Aorta (tissue), 5 donors: ENCODE results near the gene HACL1. TPM values are rescaled to one million over a fixed set of nuclear protein-coding genes. Genes with fewer than 3 reads are reported as not detected.

Source experiments
- ATAC-seq: fragments of 200-7000 bp; cut with Tn5 transposase; one replicate; pipeline ENCODE4 v1.9.1; 2022; ENCODE audit warnings: moderate library complexity; ENCODE audit not compliant: low FRiP score
- DNase-seq, 2 donors: peaks; one replicate each; pipeline ENCODE4 v3.0.0-alpha.2; 2020
- H3K27ac ChIP-seq, 2 donors: one replicate each; pipeline ENCODE4 v1.5.1; 2013; ENCODE audit warnings: low read length in 2 of 2, mild to moderate bottlenecking in 2 of 2, moderate library complexity in 2 of 2, control low read depth in 1 of 2, inconsistent platforms in 1 of 2, low read depth in 1 of 2
- H3K27me3 ChIP-seq, 2 donors: one replicate each; pipeline ENCODE4 v1.6.1; 2013; ENCODE audit warnings: control low read depth in 1 of 2, low read length in 1 of 2, mild to moderate bottlenecking in 1 of 2, moderate library complexity in 1 of 2; ENCODE audit not compliant: insufficient read depth in 2 of 2, control insufficient read depth in 1 of 2
- H3K36me3 ChIP-seq, 2 donors: one replicate each; pipeline ENCODE4 v1.6.1; 2013; ENCODE audit warnings: control low read depth in 1 of 2, low read length in 1 of 2, mild to moderate bottlenecking in 1 of 2; ENCODE audit not compliant: insufficient read depth in 2 of 2, control insufficient read depth in 1 of 2
- H3K4me1 ChIP-seq, 2 donors: one replicate each; pipeline ENCODE4 v1.6.1; 2013; ENCODE audit warnings: low read length in 2 of 2, control low read depth in 1 of 2, mild to moderate bottlenecking in 1 of 2, moderate library complexity in 1 of 2; ENCODE audit not compliant: insufficient read depth in 2 of 2, control insufficient read depth in 1 of 2
- H3K4me3 ChIP-seq, 2 donors: one replicate each; pipeline ENCODE4 v1.5.1; 2013; ENCODE audit warnings: low read length in 2 of 2, control low read depth in 1 of 2, mild to moderate bottlenecking in 1 of 2
- H3K9me3 ChIP-seq: one replicate; pipeline ENCODE4 v1.6.1; 2013; ENCODE audit warnings: mild to moderate bottlenecking, low read length; ENCODE audit not compliant: control insufficient read depth
- WGBS, 2 donors: extraction: QIAGEN DNeasy Blood & Tissue Kit; methylation state at CpG; one replicate each; pipeline ENCODE4 v1.1.7; 2013; 5-methylcytosine and 5-hydroxymethylcytosine counted together
- intact Hi-C, 2 donors: fragments of 100-400 bp; cut with DNase I; formaldehyde crosslinking; loops; one replicate each; pipeline versions ENCODE4 v1.14.2 to v1.15.0; 2022
- polyA plus RNA-seq, 2 donors: library from polyadenylated mRNA; stranded (reverse); fragments of 200-250 nt; gene quantifications; one replicate each; pipeline ENCODE4 v1.2.3, GENCODE V29; 2013
- total RNA-seq, 2 donors: library from RNA; stranded (reverse); fragmentation: NEBNext Ultra II Directional; extraction: Animal tissue kit (Norgen Biotek cat#: 25700); gene quantifications; one replicate each; pipeline ENCODE4 v1.2.1, GENCODE V29; 2021
- donor health status: healthy with polysubstance abuse.
- donor health status: Bipolar disorder and iron deficiency.
- donor health status: DM: no; HTN: no; CAD: no.
- donor health status: DM: no; HTN: no; CAD: no.
- donor health status: DM: yes; HTN: yes; CAD: no.

Gene HACL1
- total and polyA plus RNA-seq, 4 donors = 13.3 to 27.1 (median 23.3) TPM

- Histone ChIP-seq H3K4me1 (peaks cover 5 to 6% of the 10 kb centered on the region in 2 donors), H3K27ac (peak overlapping the region; percentile 50 to 58)
- 1% methylated on average over 9 of the region's 9 CpGs for WGBS, 2 donors
Measured at GRCh38 chr3:15602146-15602536, 772 bp upstream of the HACL1 start.

GRCh38 chr3:15601046-15601398, 347 bp downstream of the HACL1 start:
- H3K9me3 ChIP-seq = no peaks in the 10 kb centered on the region
- ATAC-seq = peak; percentile 45
- WGBS, 2 donors = 1% methylated on average over 18 to 19 of the region's 19 CpGs
- peak overlapping the region in 1 of 2 donors; percentile 80 for H3K27ac ChIP-seq
- peaks cover 0 to 6% of the 10 kb centered on the region in 2 donors for H3K36me3 ChIP-seq
- peak overlapping the region; percentile 59 to 72 for H3K4me3 ChIP-seq
- H3K27me3 ChIP-seq = no peaks in the 10 kb centered on the region
- intact Hi-C loops = no loop called here
- peaks cover 5 to 6% of the 10 kb centered on the region in 2 donors for H3K4me1 ChIP-seq
- DNase-seq = no peak

More at GRCh38 chr3:15602146-15602536, 772 bp upstream of the HACL1 start:
- intact Hi-C loops = no loop called here
- Histone ChIP-seq H3K36me3 (peaks cover 0 to 6% of the 10 kb centered on the region in 2 donors), H3K27me3 (no peaks in the 10 kb centered on the region), H3K9me3 (no peaks in the 10 kb centered on the region), H3K4me3 (peak overlapping the region; percentile 63 to 84)
- ATAC-seq (peak; percentile 1), DNase-seq (no peak)

GRCh38 chr3:15595955-15596354, 5.4 kb downstream of the HACL1 start:
- intact Hi-C loops = loop anchor here in 1 of 2 donors (10.0 kb wide), 1 partner anchor 341 kb away; no protein-coding TSS in a partner anchor
- Histone ChIP-seq H3K9me3 (no peaks in the 10 kb centered on the region), H3K27me3 (no peaks in the 10 kb centered on the region), H3K27ac (no peak overlapping the region), H3K4me3 (no peak overlapping the region), H3K36me3 (peaks cover 0 to 6% of the 10 kb centered on the region in 2 donors), H3K4me1 (peaks cover 3 to 6% of the 10 kb centered on the region in 2 donors)
- no peak for DNase-seq
- no peak for ATAC-seq
- 75 to 80% methylated on average over 2 of the region's 2 CpGs for WGBS, 2 donors

GRCh38 chr3:15592968-15593367, 8.4 kb downstream of the HACL1 start:
- WGBS, 2 donors = 85 to 93% methylated on average over 8 of the region's 8 CpGs
- H3K27me3 ChIP-seq = no peaks in the 10 kb centered on the region
- H3K27ac ChIP-seq = no peak overlapping the region
- H3K36me3 ChIP-seq = peaks cover 0 to 3% of the 10 kb centered on the region in 2 donors
- H3K9me3 ChIP-seq = no peaks in the 10 kb centered on the region
- intact Hi-C loops = loop anchor here in 1 of 2 donors (10.0 kb wide), 1 partner anchor 338 kb away; no protein-coding TSS in a partner anchor
- no peaks in the 10 kb centered on the region for H3K4me1 ChIP-seq
- no peak for ATAC-seq
- no peak for DNase-seq
- no peak overlapping the region for H3K4me3 ChIP-seq

- DNase-seq (no peak), ATAC-seq (no peak)
- H3K27ac ChIP-seq = no peak overlapping the region
- no peaks in the 10 kb centered on the region for H3K27me3 ChIP-seq
- intact Hi-C loops = loop anchor here in 1 of 2 donors (10.0 kb wide), 1 partner anchor 337 kb away; no protein-coding TSS in a partner anchor
- no peaks in the 10 kb centered on the region for H3K4me1 ChIP-seq
- H3K9me3 ChIP-seq = no peaks in the 10 kb centered on the region
- H3K36me3 ChIP-seq = peaks cover 0 to 3% of the 10 kb centered on the region in 2 donors
- H3K4me3 ChIP-seq = no peak overlapping the region
- 84% methylated on average over 21 of the region's 21 CpGs for WGBS, 2 donors
Measured at GRCh38 chr3:15591928-15592327, 9.4 kb downstream of the HACL1 start.

- intact Hi-C loops = loop anchor here in 1 of 2 donors (10.0 kb wide), 1 partner anchor 336 kb away; no protein-coding TSS in a partner anchor
- no peak for DNase-seq
- no peaks in the 10 kb centered on the region for H3K27me3 ChIP-seq
- no peak for ATAC-seq
- H3K9me3 ChIP-seq = no peaks in the 10 kb centered on the region
- 10 to 16% methylated on average over 3 of the region's 3 CpGs for WGBS, 2 donors
- peaks cover 0 to 3% of the 10 kb centered on the region in 2 donors for H3K36me3 ChIP-seq
- no peak overlapping the region for H3K27ac ChIP-seq
- H3K4me1 ChIP-seq = no peaks in the 10 kb centered on the region
- H3K4me3 ChIP-seq = no peak overlapping the region
Measured at GRCh38 chr3:15591242-15591641, 10.1 kb downstream of the HACL1 start.

- Histone ChIP-seq H3K27ac (peak overlapping the region in 1 of 2 donors; percentile 57), H3K4me1 (no peaks in the 10 kb centered on the region), H3K27me3 (no peaks in the 10 kb centered on the region), H3K36me3 (peaks cover 0 to 5% of the 10 kb centered on the region in 2 donors), H3K9me3 (no peaks in the 10 kb centered on the region), H3K4me3 (no peak overlapping the region)
- WGBS, 2 donors = 13 to 19% methylated on average over 6 of the region's 6 CpGs
- no peak for ATAC-seq
- intact Hi-C loops = no loop called here
- DNase-seq = peak in 1 of 2 donors; percentile 48
Measured at GRCh38 chr3:15585111-15585845, 16.1 kb downstream of the HACL1 start.

GRCh38 chr3:15581471-15582394, 19.6 kb downstream of the HACL1 start:
- 87 to 89% methylated on average over 3 of the region's 3 CpGs for WGBS, 2 donors
- Histone ChIP-seq H3K36me3 (peaks cover 0 to 3% of the 10 kb centered on the region in 2 donors), H3K27me3 (no peaks in the 10 kb centered on the region), H3K4me1 (no peaks in the 10 kb centered on the region), H3K9me3 (no peaks in the 10 kb centered on the region), H3K27ac (no peak overlapping the region), H3K4me3 (no peak overlapping the region)
- ATAC-seq (no peak), DNase-seq (no peak)
- intact Hi-C loops = no loop called here
